HL-60/S4 (cell line): ENCODE data around the gene RCHY1.
"Not testable (repeated sequence)": the region's sequence is repeated elsewhere in the genome, so short reads cannot be mapped to it uniquely, and the experiment has no call there.

Source experiments
- in situ Hi-C: fragments of 300-500 bp; cut with MboI; formaldehyde crosslinking; loops from 2 replicates; pipeline ENCODE4 v1.14.3; 2022; ENCODE audit warnings: low sequenced_read_pairs

RCHY1 gene

DNA sequence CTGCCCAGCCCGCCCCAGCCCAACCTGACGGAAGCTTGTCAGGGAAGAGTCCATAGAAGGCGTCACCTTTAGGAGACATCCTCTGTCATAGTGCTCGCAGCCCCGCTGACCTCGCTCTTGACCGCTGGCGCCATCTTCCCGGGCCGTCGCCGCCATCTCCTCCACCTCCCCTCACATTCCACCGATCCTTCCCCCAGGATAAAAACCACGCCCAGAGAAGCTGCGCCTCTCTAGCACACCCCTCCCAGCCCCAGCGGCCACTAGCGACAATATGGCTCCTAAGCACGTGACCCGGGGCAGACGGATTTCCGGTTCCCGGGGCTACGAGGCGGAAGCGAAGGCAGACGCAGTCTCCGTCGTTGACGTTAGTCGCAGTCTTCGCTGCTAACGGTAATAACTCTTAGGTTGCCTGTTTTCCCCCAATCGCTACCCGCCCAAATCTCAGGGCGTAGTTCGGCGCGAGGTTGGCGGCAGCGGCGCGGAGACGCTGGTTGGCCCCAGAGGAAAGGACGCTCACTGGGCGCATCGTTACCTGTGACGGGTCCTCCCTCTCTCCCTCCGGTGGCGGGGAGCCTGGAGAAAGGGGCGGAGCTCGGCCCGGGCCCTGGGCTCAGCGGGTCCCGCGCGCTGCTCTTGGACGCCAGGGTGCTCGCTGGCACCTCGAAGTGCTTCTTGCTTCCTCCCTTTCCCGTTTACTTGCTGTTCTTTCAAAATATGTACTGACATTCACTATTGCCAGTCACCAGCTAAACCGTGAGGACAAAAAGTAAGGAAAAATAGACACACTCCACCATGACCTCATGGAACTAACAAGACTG is at the start of gene RCHY1, which contains the start of gene THAP6:
Gene RCHY1 (minus strand): TSS at position 273 of the 818 bp plus-strand sequence. CDS start 117 bp downstream, at position 156.
Gene THAP6 (plus strand): TSS at position 343 of the 818 bp plus-strand sequence. CDS start 980 bp downstream, outside the sequence.
- in situ Hi-C loops = no loop called here

DNA sequence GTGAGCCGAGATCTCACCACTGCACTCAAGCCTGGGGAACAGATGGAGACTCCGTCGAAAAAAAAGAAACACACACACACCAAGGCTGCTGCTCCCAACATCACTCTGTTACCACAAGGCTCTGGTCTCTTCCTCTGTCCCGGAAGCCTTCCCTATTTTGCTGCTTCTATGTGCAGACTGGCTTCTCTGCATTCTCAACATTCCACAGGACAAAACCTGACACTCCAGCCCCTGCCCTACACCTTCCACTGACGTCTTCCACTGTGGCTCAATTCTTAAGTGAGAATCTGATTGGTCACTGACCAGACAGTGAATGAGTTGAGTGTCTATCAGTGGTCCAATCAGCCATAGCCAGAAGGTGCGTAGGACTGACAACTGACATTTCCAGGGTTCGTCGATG is 47.6 kb upstream of the RCHY1 start:
- in situ Hi-C loops = no loop called here

DNA sequence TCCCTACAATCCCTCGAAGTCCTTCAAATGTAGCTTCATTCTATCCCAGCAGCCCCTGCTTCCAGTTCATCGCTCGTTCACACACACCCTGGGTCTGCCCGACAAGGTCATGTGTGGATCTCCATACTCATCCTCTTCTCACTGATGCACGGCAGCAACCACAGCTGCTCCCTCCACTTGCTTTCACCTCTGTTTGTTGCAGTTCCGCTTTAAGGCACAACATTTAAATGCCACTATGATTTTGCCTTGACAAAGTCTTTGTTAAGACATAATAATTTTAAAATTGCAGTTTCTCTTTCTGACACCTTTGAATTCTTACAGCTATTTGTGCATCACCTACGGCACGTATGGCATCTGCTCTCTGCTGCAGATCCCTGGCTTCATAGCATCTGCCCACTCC is 43.5 kb upstream of the RCHY1 start:
- in situ Hi-C loops = no loop called here

DNA sequence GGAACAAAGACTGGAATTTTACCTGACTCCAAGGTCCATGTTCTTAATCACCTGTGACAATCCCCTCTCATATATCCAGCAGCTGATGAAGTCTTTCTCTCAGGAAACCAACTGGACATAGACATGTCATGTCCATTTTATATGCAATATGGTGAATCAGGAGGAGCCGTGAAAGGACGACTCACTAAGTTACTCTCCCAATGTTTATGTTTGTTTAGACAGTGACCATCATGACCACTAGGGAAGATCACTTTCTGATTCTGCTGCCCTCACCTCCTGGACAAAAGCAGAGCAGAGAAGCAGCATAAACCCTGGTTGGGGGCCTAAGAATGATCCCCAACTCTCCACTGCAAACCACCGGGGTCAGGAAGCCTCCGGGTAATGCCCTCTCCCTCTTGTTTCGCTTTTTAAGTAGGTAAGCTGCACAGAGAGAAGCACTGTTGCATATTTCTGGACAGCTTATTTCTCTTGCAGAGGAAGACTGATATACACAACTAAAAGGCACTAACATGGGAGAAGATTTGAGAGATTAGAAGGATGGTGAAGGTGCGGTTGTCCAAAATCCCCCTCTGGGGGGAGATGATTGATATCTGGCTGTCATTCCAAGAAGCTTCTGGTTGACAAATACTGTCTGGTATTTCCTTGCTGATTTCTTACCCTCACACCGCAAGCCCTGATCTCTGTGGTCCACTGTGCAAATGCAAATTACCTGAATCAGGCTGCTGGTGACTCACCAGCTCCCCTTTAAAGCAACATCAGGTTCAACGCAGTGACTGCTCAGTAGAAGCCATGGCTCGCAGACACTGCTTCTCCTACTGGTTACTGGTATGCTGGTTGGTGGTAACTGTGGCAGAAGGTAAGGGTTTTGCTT is 41.3 kb upstream of the RCHY1 start, which contains the start of gene ODAPH:
Gene ODAPH (plus strand): TSS at position 773 of the 871 bp plus-strand sequence. CDS start 17 bp downstream, at position 790.
- in situ Hi-C loops = no loop called here

DNA sequence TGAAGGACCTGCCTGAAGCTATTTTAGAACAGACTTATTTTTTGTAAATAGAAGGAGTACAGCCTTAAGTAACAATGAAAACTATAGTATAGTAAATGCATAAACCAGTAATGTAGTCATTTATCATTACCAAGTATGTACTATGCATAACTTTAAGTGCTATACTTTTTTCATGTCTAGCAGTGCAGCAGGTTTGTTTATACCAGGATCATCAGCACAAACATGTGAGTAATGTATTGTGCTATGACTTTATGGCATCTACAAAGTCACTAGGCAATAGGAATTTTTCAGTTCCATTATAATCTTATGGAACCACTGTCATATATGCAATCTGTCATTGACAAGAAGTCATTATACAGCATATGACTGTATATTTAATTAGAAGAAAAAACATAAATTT is 38.2 kb upstream of the RCHY1 start:
- in situ Hi-C loops = no loop called here

DNA sequence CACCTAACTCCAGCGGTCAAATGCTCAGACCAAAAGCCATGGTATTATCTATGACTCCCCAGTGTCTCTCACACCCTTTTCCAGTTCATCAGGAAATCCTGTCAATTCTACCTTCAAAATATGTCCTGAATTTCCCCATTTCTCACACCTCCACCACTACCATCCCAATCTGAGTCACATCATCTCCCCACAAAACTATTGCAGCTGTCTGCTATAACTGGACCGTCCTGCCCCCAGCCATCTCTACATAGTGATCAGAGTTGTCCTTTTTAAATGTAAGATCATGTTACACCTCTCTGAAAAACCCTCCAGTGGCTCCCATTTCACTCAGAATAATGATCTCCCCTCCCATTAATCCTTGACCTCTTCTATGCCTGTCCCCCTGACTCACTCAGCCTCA is 34.8 kb upstream of the RCHY1 start:
- in situ Hi-C loops = no loop called here

DNA sequence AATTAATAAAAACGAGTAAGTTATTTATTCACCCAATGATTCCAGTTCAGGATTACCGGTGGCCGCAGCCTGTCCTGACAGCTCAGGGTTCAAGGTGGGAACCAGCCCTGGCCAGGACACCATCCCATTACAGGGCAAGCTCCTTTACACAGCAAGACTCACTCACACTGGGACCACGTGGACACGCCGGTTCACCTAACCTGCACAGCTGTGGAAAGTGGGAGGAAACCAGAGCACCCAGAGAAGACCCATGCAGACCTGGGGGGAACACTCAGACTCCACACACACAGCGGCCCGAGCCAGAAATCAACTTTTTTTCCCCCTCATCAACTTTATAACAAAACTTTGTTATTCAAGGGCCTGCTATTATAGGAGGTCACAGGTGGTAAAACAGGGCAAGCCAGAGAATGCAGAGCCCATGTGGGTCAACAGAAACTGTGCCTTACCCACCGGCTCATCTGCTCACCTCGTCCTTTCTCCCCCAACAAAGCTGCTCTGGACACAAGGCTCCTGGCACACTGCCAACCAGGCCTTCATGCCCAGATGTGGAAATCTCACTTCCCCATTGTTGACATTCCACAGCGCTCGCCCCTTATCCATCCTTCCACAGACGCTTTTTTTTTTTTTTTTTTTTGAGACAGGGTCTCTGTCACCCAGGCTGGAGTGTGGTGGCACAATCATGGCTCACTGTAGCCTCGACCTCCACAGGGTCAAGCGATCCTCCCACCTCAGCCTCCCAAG is 33.6 kb upstream of the RCHY1 start:
- in situ Hi-C loops = no loop called here

DNA sequence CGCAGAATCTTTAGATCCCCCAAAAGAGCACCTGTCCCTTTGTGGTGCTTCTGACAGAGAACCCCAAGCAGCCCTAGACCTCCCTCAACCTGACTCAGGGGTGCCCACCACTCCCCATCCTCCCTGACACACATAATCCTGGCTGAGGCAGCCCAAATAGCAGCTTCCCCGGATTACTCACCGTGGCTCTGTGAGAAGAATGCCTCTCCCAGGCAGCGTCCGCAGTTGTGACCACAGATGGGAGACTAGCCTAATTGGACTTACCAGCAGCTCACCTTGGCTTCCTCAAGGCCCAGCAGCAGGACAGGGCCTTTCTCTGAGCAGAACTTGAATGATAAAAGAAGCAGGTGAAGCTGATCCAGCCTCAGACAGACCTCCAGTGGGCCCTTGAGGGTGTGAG is 31.3 kb upstream of the RCHY1 start:
- in situ Hi-C loops = no loop called here

DNA sequence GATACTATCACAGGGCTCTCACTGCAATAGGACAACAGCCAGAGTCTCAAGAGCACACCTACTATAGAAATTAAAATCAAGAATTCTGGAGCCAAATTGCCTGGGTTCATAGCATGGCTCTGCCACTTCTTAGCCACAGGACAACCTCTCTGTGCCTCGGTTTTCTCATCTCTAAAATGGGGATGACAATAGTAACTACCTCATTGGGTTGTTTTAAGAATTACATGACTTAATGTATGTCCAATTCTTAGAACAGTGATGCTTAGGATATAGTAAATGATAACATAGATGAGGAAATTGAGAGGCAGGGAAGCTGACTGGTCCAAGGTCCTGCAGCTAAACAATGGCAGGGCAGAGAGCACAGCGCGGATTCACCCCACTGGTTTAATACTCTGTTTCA is 30.7 kb upstream of the RCHY1 start:
- in situ Hi-C loops = no loop called here

DNA sequence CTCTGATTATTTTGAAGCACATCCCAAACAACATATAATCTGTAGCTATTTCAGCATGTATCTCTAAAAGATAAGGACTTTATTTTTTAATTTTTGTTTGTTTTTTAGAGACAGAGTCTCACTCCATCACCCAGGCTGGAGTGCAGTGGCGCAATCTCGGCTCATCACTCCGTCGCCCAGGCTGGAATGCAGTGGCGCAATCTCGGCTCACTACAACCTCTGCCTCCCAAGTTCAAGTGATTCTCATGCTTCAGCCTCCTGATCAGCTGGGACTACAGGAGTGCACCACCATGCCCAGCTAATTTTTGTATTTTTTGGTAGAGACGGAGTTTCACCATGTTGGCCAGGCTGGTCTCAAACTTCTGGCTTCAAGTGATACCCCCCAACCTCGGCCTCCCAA is 30.0 kb upstream of the RCHY1 start:
- in situ Hi-C loops = not testable (repeated sequence)

DNA sequence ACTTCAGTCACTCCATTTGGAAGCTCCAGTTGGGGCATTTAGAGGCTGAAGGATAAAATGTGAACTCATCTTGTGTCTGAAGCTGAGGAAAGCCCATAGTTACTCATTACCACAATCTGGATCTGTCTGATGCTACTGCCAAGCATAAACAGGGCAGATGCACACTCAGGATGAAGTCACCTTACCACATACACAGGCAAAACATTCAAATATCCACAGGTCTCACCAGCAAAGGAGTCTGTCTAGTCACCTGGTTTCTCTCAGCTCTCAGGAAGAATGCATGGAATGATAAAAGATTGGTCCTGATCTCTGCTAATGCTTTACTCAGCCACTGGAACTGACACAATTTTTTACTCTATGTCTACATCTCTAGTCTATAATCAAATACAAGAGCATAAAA is 28.6 kb upstream of the RCHY1 start:
- in situ Hi-C loops = no loop called here

DNA sequence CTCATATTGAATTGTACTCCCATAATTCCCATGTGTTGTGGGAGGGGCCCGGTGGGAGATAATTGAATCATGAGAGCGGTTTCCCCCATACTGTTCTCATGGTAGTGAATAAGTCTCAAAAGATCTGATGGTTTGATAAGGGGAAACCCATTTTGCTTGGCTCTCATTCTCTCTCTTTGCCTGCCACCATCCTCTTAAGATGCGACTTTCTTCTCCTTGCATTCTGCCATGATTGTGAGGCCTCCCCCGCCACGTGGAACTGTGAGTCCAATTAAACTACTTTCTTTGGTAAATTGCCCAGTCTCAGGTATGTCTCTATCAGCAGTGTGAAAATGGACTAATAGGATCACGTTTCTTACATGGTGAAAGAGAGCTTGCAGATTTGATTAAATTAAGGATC is 23.1 kb upstream of the RCHY1 start:
- in situ Hi-C loops = not testable (repeated sequence)

DNA sequence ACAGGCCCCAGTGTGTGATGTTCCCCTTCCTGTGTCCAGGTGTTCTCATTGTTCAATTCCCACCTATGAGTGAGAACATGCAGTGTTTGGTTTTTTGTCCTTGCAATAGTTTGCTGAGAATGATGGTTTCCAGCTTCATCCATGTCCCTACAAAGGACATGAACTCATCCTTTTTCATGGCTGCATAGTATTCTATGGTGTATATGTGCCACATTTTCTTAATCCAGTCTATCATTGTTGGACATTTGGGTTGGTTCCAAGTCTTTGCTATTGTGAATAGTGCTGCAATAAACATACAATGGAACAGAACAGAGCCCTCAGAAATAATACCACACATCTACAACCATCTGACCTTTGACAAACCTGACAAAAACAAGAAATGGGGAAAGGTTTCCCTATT is 19.7 kb upstream of the RCHY1 start:
- in situ Hi-C loops = not testable (repeated sequence)

DNA sequence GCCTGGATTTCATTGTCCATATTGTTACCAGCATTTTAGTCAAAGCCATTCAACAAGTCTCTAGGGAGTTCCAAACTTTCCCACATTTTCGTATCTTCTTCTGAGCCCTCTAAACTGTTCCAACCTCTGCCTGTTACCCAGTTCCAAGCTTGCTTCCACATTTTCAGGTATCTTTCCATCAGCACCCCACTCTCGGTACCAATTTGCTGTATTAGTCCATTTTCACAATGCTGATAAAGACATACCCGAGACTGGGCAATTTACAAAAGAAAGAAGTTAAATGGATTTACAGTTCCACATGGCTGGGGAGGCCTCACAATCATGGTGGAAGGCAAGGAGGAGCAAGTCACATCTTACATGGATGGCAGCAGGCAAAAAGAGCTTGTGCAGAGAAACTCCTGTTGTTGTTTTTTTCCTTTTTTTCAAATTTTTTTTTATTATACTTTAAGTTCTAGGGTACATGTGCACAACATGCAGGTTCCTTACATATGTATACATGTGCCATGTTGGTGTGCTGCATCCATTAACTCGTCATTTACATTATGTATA is 19.2 kb upstream of the RCHY1 start:
- in situ Hi-C loops = not testable (repeated sequence)

DNA sequence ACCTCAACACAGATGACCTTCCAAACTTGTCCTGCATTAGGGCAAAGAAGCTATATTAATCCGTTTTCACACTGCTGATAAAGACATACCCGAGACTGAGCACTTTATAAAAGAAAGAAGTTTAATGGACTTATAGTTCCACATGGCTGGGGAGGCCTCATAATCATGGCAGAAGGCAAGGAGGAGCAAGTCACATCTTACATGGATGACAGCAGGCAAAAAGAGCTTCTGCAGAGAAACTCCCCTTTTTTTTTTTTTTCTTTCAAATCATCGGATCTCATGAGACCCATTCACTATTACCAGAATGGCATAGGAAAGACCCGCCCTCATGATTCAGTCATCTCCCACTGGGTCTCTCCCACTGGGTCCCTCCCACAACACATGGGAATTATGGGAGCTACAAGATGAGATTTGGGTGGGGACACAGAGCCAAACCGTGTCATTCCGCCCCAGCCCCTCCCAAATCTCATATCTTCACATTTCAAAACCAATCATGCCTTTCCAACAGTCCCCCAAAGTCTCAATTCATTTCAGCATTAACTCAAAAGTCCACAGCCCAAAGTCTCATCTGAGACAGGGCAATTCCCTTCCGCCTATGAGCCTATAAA is 17.4 kb upstream of the RCHY1 start:
- in situ Hi-C loops = not testable (repeated sequence)

DNA sequence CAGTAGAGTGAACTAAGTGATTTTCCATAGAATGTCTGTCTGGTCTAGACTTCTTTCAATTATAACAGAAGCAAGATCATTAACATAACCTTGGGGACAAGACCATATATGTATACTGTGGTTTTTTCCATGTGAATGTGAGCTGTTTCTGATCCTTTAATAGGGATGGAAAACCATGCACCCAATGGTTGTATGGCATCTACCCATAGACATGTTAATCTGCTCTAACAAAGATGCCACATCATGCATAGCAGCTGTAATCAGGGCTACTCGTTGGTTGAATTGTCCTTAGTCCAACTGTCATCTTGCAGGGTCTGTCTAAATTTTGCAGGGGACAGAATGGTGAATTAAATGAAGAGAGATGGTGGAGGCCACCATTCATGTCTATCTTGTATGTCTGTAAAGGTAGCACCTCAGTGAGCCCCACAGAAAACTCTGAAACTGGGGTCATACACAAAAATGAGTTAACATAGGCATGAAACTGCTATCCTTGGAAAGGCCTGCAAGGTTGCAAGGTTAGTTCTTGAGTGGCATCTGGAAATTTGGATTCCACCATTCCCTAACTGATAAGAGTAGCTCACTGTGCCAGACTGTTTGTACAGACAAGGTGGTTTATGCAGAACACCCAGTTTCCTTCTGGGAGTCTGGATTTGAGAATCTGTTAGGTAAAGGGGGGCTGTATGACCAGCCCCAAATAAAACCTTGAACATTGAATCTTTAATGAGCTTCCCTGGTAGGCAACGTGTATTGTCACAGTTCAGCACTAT is 16.5 kb upstream of the RCHY1 start:
- in situ Hi-C loops = no loop called here

DNA sequence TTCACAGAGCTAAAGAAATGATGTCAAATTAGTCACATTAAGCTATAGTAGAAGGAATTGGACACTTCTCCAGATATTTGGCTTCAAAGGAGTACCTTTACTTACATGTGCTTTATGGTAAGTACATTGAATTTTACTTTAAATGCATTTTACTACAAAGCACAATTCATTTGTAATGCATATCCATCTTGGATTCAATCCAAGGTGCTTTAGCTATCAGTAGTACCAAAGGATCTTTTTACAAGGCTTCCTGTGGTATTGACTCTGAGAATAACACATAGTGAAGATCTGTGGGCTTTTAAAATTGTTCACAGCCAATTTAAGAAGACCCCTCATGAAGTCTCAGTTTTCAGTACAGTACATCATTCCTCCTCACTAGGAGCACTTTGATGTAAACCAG is 13.3 kb upstream of the RCHY1 start:
- in situ Hi-C loops = no loop called here

DNA sequence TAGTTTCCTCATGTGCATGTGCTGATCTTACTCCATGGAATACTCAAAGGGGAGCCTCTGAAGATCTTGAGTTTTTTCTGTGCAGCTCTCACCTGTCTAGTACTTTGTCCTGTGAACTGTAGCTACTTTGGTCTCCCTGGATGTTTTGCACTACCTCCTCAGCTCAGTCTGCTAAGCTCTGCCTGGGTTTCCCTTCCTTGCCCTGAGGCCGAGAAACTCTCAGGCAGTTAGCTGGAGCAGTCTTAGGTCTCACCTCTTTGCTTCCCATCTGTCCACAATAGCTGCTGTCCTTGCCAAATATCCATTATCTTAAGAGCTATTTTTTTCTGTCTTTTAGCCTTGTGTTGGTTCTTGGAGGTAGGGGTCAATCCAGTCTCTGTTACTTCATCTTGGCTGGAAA is 11.7 kb upstream of the RCHY1 start:
- in situ Hi-C loops = no loop called here

DNA sequence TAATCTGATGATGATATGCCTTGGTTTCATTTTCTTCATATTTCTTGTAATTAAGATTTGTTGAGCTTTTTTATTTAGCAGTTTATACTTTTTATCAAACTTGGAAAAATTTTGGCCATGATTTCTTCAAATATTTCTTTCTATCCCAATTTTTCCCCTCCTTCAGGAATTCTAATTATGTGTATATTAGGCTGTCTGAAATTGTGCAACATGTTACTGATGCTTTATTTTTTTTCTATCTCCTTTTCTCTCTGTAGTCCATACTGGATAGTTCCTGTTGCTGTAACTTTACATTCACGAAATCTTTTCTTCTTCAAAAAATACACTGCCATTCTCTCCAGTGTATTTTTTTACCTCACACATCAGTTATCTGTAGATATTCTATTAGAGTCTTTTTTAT is 10.9 kb upstream of the RCHY1 start:
- in situ Hi-C loops = no loop called here

DNA sequence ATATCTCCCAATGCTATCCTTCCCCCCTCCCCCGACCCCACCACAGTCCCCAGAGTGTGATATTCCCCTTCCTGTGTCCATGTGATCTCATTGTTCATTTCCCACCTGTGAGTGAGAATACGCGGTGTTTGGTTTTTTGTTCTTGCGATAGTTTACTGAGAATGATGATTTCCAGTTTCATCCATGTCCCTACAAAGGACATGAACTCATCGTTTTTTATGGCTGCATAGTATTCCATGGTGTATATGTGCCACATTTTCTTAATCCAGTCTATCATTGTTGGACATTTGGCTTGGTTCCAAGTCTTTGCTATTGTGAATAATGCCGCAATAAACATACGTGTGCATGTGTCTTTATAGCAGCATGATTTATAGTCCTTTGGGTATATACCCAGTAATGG is 5.2 kb upstream of the RCHY1 start:
- in situ Hi-C loops = not testable (repeated sequence)
